ENCODE results near the gene NCAM1.

Gene NCAM1

DNA sequence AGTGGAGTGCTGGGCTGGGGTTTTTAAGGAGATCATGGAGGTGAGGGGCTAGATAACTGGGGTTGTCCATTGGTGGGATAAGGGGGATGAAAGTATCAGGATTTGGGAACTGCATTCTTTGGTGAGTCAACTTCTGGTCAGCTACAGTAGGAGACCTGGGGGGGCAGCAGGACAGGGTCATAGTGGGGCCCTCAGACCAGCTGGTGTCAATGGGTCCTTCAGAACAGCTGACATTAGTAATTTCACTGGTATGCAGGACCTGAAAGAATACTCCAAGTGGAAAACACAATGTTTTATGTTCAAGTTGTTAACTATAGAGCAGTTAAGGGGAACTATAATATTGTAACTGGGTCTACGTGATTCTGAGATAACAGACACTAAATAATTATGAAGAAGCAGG, 350.3 kb downstream of the NCAM1 start:
- no peak for DNase-seq (ENCODE audit: low spot score)

DNA sequence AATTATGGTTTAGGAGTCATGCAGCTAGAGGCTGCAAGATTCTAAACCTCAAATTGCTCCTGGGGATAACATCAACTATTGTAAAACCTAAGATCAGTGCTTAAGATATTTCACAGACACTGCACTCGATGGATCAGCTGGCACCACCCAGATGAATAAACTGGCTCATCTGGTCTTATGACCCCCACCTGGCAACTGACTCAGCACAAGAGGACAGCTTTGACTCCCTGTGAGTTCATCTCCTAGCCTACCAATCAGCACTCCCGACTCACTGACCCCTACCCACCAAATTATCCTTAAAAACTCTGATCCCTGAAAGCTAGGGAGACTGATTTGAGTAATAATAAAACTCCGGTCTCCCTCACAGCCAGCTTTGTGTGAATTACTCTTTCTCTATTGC, 352.4 kb downstream of the NCAM1 start:
- DNase-seq (ENCODE audit: low spot score) = no peak

DNA sequence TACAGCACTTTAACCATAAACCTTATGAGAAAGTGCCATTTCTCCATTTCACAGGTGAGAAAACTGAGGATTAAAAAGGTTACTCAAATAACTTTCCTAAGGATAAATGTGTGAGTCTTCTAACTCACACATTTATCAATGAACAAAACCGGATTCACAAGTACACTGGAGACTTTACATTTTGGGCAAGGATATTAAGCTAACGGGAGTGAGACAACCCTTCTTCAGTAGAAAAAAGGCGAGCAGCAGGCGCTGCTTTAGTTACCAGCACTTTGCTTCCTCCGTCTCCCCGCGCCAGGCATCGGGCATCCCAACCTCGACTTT, 352.8 kb downstream of the NCAM1 start:
- DNase-seq (ENCODE audit: low spot score) = no peak

DNA sequence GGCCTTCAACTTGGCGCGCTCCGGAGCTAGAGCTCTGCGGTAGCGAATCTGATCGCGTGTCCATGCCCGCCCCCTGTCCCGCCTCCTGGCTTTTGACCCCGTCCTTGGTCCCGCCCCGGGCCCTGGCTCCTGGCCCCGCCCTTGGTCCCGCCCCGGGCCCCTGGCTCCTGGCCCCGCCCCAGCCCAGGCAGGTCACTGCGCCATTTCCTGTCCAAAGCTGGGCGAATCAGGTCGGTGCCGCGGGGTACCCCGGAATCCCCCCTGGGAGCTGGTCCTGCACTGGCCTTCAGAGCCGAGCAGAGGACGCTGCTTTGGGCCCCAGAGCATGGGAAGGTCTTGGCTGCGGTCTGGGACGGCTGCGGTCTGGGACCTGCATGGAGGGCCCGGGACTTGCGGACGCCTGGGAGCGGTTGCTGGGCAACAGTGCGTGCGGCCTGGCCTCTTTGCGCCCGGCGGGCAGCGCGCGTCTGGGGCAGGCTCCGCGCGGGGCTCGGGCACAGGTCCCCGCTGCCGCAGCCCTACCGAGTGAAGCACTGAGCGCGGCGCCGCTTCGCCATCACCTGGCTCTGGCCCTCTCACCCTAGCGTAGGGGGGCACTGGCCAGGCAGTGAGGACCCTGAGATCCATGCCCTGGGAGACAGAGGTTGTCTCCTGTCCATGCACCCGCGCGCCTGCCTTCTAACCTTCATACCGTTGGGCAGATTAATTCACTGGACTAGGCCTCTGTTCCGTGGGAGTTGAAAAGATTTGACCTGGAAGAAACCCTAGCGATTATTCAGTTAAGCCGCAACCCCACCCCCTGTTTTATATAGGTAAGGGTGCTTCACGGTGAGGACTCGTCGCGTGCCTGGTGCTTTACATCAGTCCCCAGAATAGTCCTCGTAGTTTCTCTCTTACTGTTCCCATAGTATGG, 353.4 kb downstream of the NCAM1 start, which contains the start of gene TTC12:
Gene TTC12, plus strand, starts transcription at position 195 of the 913 bp plus-strand sequence. CDS start 1,675 bp downstream, outside the sequence.
- DNase-seq (ENCODE audit: low spot score) = peak; percentile 90

DNA sequence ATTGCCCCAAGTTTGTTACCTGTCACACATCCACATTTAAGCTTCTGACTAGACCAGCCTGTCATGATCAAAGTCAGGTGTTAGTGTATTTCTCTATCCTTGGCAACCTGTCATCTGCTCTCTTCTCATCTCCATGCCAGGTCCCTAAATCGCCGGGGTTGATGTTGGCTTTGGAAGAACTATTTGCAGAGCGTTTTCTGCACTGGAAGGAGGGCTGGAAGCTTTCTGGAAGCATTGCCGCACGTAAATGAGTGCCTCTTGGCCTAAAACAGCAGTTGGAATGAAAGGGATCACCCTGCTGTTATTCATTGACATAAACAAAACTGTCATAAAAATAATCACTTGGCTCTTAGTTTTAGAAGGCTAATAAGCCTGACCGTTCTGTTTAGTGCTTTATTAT, 354.6 kb downstream of the NCAM1 start:
- DNase-seq (ENCODE audit: low spot score) = no peak

DNA sequence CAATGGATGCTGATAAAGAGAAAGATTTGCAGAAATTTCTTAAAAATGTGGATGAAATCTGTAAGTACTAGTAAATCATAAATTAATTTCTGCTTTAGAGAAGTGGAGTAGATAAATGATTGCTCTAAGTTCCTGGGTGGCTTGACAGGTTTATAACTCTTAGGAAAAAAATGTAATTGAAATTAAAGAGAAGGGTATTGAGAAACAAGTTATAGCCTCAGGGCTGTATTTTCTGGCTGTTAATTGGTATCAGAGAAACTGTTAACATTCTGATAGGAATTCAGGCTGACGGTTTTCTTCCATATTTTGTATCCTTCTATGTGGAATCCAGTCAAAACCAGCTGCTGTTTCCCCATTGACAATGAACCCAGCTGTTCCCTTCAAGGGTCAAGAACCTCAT, 355.0 kb downstream of the NCAM1 start:
- no peak for DNase-seq (ENCODE audit: low spot score)

DNA sequence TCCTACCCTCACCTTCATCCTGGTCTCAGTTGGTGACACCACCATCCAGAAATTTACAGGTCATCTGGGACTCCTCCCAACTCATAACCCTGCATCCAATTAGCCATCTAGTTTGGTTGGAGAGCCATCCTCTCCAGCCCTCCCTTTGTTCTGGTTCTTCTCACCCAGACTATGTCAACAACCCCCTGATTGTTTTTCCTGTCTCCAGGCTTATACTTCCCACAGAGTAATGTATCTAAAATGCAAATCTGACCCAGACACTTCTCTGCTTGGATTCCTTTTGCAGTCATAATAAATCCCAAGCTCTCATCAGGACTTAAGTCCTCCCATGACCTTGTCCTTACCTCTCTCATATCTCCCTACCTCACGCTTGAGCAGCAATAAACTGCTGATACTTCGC, 356.1 kb downstream of the NCAM1 start:
- DNase-seq (ENCODE audit: low spot score) = no peak

DNA sequence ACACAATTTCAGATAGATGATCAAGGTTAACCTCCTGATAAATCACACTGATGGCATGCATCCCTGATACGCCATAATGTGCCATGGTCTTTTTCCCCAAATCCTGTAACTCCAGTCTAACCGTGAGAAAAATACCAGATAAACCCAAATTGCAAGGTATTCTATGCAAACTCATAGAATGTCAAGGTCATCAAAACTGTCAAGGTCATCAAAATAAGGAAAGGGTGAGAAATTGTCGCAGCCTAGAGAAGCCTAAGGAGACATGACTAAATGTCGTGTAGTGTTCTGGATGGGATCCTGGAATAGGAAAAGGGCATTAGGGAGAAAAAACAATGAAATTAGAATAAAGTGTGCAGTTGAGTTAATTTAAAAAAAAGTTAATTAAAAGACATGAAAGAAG, 357.9 kb downstream of the NCAM1 start:
- no peak for DNase-seq (ENCODE audit: low spot score)

DNA sequence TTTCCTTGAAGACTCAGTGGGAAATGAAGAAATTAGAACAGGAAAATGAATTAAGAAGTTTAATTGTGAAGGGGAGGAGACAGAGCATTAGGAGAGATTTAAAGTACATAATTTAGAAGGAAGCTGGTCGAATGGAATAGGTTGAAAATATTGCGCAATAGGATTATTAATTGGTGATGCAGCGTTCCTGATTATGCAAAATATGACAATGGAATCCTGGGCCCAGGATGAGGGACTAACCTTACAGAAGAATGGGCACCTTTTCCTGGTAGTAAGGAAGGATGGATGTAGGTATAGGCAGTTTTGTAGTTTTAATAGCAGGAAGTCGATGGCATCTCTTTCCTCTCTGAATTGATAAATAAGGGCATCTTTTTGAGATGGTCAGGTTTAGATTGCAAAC, 360.9 kb downstream of the NCAM1 start:
- DNase-seq (ENCODE audit: low spot score) = no peak

DNA sequence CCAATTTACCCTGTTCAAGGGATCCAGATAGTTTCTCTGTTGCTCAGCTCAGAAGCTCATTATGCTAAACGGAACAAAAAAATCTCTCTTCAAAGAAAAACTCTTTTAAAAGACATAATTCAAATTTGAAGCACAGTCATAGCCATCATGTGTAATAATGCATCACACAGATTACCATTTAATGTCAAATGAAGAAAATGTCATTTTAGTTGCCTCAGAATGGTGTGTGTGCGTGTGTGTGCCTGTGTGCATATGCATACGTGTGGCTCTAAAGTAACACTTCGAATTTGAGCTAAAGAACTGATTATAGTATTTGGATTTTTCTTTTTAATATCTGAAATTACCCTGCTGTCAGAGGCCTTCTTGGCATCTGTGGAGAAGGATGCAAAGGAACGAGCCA, 363.0 kb downstream of the NCAM1 start:
- no peak for DNase-seq (ENCODE audit: low spot score)
